PC-3 (cell line): Measurements from ENCODE around the gene POLE3.

ENCODE experiments used
- EZH2 ChIP-seq: fragments of 300-600 bp; sonication (generic); IDR thresholded peaks from one replicate; pipeline ENCODE4 v1.6.1; 2017; ENCODE audit warnings: antibody characterized with exemption, mild to moderate bottlenecking, low read length; ENCODE audit not compliant: unreplicated experiment
- EZH2phosphoT487 ChIP-seq: fragments of 300-600 bp; sonication (generic); IDR thresholded peaks from 2 replicates; pipeline ENCODE4 v1.6.1; 2018; ENCODE audit warnings: mild to moderate bottlenecking, antibody characterized with exemption, low read length, borderline replicate concordance
- TF ChIP-seq, protein P1 (sequence below): fragments of 300-600 bp; sonication (generic); conservative IDR thresholded peaks from 2 replicates; pipeline ENCODE4 v1.5.1; 2017; ENCODE audit warnings: antibody characterized with exemption, low read depth, mild to moderate bottlenecking, low read length

DNA sequence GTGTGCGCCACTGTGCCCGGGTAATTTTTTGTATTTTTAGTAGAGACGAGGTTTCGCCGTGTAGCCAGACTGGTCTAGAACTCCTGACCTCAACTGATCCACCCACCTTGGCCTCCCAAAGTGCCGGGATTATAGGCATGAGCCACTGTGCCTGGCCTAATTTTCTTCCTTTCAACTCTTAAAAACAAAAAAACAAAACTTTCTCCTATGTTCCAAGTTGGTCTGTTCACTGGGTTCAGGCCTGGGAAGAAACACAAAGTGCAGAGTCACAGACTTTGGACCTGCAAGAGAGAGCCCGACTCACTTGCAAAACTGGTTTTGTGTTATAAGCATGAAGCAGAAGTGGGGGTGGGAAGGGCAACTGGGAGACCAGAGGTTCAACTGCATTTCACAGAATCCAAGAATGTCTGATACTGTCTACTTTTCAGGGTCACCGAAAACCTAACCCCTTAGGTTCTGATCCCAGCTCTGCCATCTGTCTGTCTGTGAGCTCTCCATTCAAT, 28.5 kb downstream of the POLE3 start:
- TF ChIP-seq, protein P1, sequence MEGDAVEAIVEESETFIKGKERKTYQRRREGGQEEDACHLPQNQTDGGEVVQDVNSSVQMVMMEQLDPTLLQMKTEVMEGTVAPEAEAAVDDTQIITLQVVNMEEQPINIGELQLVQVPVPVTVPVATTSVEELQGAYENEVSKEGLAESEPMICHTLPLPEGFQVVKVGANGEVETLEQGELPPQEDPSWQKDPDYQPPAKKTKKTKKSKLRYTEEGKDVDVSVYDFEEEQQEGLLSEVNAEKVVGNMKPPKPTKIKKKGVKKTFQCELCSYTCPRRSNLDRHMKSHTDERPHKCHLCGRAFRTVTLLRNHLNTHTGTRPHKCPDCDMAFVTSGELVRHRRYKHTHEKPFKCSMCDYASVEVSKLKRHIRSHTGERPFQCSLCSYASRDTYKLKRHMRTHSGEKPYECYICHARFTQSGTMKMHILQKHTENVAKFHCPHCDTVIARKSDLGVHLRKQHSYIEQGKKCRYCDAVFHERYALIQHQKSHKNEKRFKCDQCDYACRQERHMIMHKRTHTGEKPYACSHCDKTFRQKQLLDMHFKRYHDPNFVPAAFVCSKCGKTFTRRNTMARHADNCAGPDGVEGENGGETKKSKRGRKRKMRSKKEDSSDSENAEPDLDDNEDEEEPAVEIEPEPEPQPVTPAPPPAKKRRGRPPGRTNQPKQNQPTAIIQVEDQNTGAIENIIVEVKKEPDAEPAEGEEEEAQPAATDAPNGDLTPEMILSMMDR = no peak
- TF ChIP-seq EZH2 (no peak), EZH2phosphoT487 (no peak)
